GM12878 (cell line): ENCODE results near the gene ARHGAP30. TPM values are rescaled to one million over a fixed set of nuclear protein-coding genes. Genes with fewer than 3 reads are reported as not detected.

ENCODE experiments used
- CHD2 ChIP-seq: IDR thresholded peaks from 2 replicates; pipeline ENCODE4 v1.6.1; 2011; ENCODE audit warnings: low read depth, low read length, improper control_type of control experiment, borderline replicate concordance
- IKZF1 ChIP-seq: fragments of 450-650 bp; conservative IDR thresholded peaks from 2 replicates; pipeline ENCODE4 v1.6.1; 2017; ENCODE audit warnings: antibody characterized with exemption, mild to moderate bottlenecking
- KDM1A ChIP-seq: fragments of 200-600 bp; sonication (generic); IDR thresholded peaks from 2 replicates; pipeline ENCODE4 v1.6.1; 2016; ENCODE audit warnings: borderline replicate concordance
- POLR2AphosphoS2 ChIP-seq: IDR thresholded peaks from 2 replicates; pipeline ENCODE4 v1.6.1; 2011; ENCODE audit warnings: low read depth, mild to moderate bottlenecking, low read length, improper control_type of control experiment, moderate library complexity
- RB1 ChIP-seq: fragments of 450-650 bp; formaldehyde crosslinking; IDR thresholded peaks from 2 replicates; pipeline ENCODE4 v1.6.1; 2017; ENCODE audit warnings: mild to moderate bottlenecking, borderline replicate concordance
- RCOR1 ChIP-seq: conservative IDR thresholded peaks from 2 replicates; pipeline ENCODE4 v1.6.1; 2012; ENCODE audit warnings: low read depth, low read length, improper control_type of control experiment
- RFX5 ChIP-seq: IDR thresholded peaks from 2 replicates; pipeline ENCODE4 v1.6.1; 2011; ENCODE audit warnings: low read depth, low read length, improper control_type of control experiment
- RUNX3 ChIP-seq: IDR thresholded peaks from 2 replicates; pipeline ENCODE4 v1.6.1; 2012; ENCODE audit warnings: low read length, inconsistent platforms
- SIN3A ChIP-seq: IDR thresholded peaks from 2 replicates; pipeline ENCODE4 v1.6.1; 2012; ENCODE audit warnings: low read depth, low read length, improper control_type of control experiment
- SMC3 ChIP-seq: IDR thresholded peaks from 2 replicates; pipeline ENCODE4 v1.6.1; 2011; ENCODE audit warnings: low read length, improper control_type of control experiment, borderline replicate concordance
- SP1 ChIP-seq: IDR thresholded peaks from one replicate; pipeline ENCODE4 v1.6.1; 2011; ENCODE audit warnings: low read depth, low read length
- SPI1 ChIP-seq: IDR thresholded peaks from 2 replicates; pipeline ENCODE4 v1.6.1; 2011; ENCODE audit warnings: low read depth, mild to moderate bottlenecking, low read length, moderate library complexity, borderline replicate concordance; ENCODE audit not compliant: insufficient read depth
- SREBF2 ChIP-seq: IDR thresholded peaks from 2 replicates; pipeline ENCODE4 v1.6.1; 2012; ENCODE audit warnings: mild to moderate bottlenecking, low read length
- TAF1 ChIP-seq: IDR thresholded peaks from 2 replicates; pipeline ENCODE4 v1.6.1; 2011; ENCODE audit warnings: mild to moderate bottlenecking, low read depth, low read length, borderline replicate concordance
- polyA plus RNA-seq, 11 experiments: library from polyadenylated mRNA; depleted of rRNA in 4 of 11; unstranded in 6 of 11; stranded (reverse) in 5 of 11; fragments of >200 nt; fragmentation: Nextera tagmentation in 4 of 11; fragmentation: Illumina TruSeq in 1 of 11; extraction: Ambion mirVana in 4 of 11; extraction: Trizol in 1 of 11; gene quantifications; 1 replicate in 1 of 11; 2 replicates in 10 of 11; pipeline versions ENCODE4 v1.2.1 to v1.2.3, GENCODE V29; 2011 to 2016; ENCODE audit warnings: inconsistent platforms in 2 of 11, missing spikeins in 2 of 11, low read depth in 1 of 11
- total RNA-seq, 4 experiments: library from RNA; depleted of rRNA in 3 of 4; stranded (reverse); fragments of >200 nt in 3 of 4; fragmentation: Illumina TruSeq in 1 of 4; extraction: Trizol in 1 of 4; gene quantifications; 2 replicates each; pipeline versions ENCODE4 v1.2.1 to v1.2.3, GENCODE V29; 2013 to 2021
- TF ChIP-seq, protein P1 (sequence below): IDR thresholded peaks from 2 replicates; pipeline ENCODE4 v1.6.1; 2011; ENCODE audit warnings: mild to moderate bottlenecking, low read depth, low read length, moderate library complexity; ENCODE audit not compliant: insufficient replicate concordance
- TF ChIP-seq, protein P2 (sequence below): fragments of 450-650 bp; IDR thresholded peaks from 2 replicates; pipeline ENCODE4 v1.6.1; 2017; ENCODE audit warnings: mild to moderate bottlenecking
- TF ChIP-seq, protein P3 (sequence below): fragments of 450-650 bp; IDR thresholded peaks from 2 replicates; pipeline ENCODE4 v1.6.1; 2016; ENCODE audit warnings: mild to moderate bottlenecking
- TF ChIP-seq, protein P4 (sequence below): fragments of 450-650 bp; IDR thresholded peaks from 2 replicates; pipeline ENCODE4 v1.6.1; 2018; ENCODE audit warnings: borderline replicate concordance, mild to moderate bottlenecking; ENCODE audit not compliant: partially characterized antibody
- TF ChIP-seq, protein P5 (sequence below): fragments of 450-650 bp; IDR thresholded peaks from 2 replicates; pipeline ENCODE4 v1.6.1; 2017; ENCODE audit warnings: low read depth, mild to moderate bottlenecking, moderate library complexity

Gene ARHGAP30
- total and polyA plus RNA-seq, 10 of the 15 experiments (the other 5 are each of a cell fraction or from before 2014, with no cell fraction given): 12.9 to 143 (median 76.3) TPM

DNA sequence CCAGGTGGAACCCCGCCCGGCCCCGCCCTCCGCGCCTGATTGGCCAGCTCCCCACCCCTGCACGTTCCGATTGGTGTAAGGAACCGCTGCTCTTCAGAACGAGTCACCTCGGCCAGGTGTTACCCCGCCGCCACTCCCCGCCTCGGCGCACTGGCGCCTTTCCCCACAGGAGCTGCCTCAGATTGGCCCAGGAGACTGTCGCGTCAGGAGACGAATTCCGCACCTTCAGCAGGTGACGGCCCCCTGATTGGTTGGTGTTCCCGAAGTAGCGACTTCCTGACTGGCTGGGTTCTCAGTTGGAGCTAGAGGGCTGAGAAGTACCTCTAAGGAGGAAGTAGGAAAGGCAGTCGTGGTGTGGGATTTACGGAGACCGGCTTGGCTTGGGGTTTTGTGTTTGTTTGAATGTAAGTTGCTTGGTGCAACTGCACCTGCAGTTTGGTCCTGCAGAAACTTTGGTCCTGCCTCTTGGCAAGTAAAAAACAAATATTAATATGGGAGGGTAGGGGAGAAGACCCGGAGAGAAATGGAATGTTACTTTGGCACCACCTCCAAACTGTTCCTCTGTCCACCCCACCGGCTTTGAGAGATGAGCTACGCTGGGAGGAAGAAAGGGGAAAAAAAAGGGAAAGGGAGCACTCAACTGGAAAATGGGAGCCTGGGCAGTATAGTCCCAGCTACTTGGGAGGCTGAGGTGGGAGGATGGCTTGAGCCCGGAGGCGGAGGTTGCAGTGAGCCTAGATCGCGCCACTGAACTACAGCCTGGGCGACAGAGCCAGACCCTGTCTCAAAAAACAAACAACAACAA is 48.3 kb downstream of the ARHGAP30 start (continued):
- TF ChIP-seq, protein P1, sequence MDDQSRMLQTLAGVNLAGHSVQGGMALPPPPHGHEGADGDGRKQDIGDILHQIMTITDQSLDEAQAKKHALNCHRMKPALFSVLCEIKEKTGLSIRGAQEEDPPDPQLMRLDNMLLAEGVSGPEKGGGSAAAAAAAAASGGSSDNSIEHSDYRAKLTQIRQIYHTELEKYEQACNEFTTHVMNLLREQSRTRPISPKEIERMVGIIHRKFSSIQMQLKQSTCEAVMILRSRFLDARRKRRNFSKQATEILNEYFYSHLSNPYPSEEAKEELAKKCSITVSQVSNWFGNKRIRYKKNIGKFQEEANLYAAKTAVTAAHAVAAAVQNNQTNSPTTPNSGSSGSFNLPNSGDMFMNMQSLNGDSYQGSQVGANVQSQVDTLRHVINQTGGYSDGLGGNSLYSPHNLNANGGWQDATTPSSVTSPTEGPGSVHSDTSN: peak; percentile 90
- 0 out of 2 replicates have a peak, but pooled peaks have one; percentile 11 for TF ChIP-seq RUNX3
- peak; percentile 64; the same call in 1 of the 2 replicates for TF ChIP-seq SIN3A
- 0 out of 2 replicates have a peak, but pooled peaks have one; percentile 2 for TF ChIP-seq TAF1
- peak; percentile 80 for TF ChIP-seq RFX5
- peak; percentile 60 for TF ChIP-seq IKZF1
- TF ChIP-seq SREBF2: no peak; the same call in 1 of the 2 replicates
- 0 out of 2 replicates have a peak, but pooled peaks have one; percentile 0 for TF ChIP-seq SMC3
- TF ChIP-seq RCOR1: no peak
- TF ChIP-seq POLR2AphosphoS2: peak; percentile 61; the same call in 1 of the 2 replicates
- TF ChIP-seq, protein P2, sequence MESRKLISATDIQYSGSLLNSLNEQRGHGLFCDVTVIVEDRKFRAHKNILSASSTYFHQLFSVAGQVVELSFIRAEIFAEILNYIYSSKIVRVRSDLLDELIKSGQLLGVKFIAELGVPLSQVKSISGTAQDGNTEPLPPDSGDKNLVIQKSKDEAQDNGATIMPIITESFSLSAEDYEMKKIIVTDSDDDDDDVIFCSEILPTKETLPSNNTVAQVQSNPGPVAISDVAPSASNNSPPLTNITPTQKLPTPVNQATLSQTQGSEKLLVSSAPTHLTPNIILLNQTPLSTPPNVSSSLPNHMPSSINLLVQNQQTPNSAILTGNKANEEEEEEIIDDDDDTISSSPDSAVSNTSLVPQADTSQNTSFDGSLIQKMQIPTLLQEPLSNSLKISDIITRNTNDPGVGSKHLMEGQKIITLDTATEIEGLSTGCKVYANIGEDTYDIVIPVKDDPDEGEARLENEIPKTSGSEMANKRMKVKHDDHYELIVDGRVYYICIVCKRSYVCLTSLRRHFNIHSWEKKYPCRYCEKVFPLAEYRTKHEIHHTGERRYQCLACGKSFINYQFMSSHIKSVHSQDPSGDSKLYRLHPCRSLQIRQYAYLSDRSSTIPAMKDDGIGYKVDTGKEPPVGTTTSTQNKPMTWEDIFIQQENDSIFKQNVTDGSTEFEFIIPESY: no peak
- TF ChIP-seq, protein P3, sequence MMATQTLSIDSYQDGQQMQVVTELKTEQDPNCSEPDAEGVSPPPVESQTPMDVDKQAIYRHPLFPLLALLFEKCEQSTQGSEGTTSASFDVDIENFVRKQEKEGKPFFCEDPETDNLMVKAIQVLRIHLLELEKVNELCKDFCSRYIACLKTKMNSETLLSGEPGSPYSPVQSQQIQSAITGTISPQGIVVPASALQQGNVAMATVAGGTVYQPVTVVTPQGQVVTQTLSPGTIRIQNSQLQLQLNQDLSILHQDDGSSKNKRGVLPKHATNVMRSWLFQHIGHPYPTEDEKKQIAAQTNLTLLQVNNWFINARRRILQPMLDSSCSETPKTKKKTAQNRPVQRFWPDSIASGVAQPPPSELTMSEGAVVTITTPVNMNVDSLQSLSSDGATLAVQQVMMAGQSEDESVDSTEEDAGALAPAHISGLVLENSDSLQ: peak; percentile 96
- TF ChIP-seq SPI1: peak; percentile 61; the same call in 1 of the 2 replicates
- TF ChIP-seq, protein P4, sequence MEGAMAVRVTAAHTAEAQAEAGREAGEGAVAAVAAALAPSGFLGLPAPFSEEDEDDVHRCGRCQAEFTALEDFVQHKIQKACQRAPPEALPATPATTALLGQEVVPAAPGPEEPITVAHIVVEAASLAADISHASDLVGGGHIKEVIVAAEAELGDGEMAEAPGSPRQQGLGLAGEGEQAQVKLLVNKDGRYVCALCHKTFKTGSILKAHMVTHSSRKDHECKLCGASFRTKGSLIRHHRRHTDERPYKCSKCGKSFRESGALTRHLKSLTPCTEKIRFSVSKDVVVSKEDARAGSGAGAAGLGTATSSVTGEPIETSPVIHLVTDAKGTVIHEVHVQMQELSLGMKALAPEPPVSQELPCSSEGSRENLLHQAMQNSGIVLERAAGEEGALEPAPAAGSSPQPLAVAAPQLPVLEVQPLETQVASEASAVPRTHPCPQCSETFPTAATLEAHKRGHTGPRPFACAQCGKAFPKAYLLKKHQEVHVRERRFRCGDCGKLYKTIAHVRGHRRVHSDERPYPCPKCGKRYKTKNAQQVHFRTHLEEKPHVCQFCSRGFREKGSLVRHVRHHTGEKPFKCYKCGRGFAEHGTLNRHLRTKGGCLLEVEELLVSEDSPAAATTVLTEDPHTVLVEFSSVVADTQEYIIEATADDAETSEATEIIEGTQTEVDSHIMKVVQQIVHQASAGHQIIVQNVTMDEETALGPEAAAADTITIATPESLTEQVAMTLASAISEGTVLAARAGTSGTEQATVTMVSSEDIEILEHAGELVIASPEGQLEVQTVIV: peak; percentile 40
- TF ChIP-seq, protein P5, sequence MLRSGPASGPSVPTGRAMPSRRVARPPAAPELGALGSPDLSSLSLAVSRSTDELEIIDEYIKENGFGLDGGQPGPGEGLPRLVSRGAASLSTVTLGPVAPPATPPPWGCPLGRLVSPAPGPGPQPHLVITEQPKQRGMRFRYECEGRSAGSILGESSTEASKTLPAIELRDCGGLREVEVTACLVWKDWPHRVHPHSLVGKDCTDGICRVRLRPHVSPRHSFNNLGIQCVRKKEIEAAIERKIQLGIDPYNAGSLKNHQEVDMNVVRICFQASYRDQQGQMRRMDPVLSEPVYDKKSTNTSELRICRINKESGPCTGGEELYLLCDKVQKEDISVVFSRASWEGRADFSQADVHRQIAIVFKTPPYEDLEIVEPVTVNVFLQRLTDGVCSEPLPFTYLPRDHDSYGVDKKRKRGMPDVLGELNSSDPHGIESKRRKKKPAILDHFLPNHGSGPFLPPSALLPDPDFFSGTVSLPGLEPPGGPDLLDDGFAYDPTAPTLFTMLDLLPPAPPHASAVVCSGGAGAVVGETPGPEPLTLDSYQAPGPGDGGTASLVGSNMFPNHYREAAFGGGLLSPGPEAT: peak; percentile 63
- TF ChIP-seq CHD2: peak; percentile 60; the same call in 1 of the 2 replicates
- TF ChIP-seq SP1: peak; percentile 90
- 0 out of 2 replicates have a peak, but pooled peaks have one; percentile 13 for TF ChIP-seq RB1
- TF ChIP-seq KDM1A: no peak
